Measurements from ENCODE around the gene MAP4K1.
"Not testable (repeated sequence)": the region's sequence is repeated elsewhere in the genome, so short reads cannot be mapped to it uniquely, and the experiment has no call there.

DNA sequence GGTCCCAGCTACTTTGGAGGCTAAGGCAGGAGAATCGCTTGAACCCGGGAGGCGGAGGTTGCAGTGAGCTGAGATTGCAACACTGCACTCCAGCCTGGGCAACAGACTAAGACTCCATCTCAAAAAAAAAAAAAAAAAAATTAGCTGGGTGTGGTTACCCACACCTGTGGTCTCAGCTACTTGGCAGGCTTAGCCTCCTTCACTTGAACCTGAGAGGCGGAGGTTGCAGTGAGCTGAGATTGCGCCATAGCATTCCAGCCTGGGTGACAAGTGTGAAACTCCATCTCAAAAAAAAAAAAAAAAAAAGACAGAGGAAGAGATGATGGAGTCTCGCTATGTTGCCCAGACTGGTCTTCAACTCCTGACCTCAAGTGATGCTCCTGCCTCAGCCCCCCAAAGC, 38.4 kb downstream of the MAP4K1 start:
- TF ChIP-seq ISL1 (CRISPR knock-in tag; IDR thresholded peaks at IDR 0.05); SNAI2 (CRISPR knock-in tag; IDR thresholded peaks at IDR 0.05); TOX (CRISPR knock-in tag; IDR thresholded peaks at IDR 0.05; ENCODE audit: borderline replicate concordance): not testable (repeated sequence)
